H1 (cell line): ENCODE data around the gene IGSF9. TPM values are rescaled to one million over a fixed set of nuclear protein-coding genes. Genes with fewer than 3 reads are reported as not detected.

Experiments
- CTCF ChIA-PET: fragments of 300-600 bp; sonication (Branson Sonifier 250); formaldehyde crosslinking; loops from one replicate; lab custom pipeline; 2021; ENCODE audit not compliant: partially characterized antibody; lab: Charles Lee
- POLR2A ChIA-PET: fragments of 300-600 bp; sonication (Branson Sonifier 250); formaldehyde crosslinking; loops from one replicate; lab custom pipeline; 2021; ENCODE audit warnings: inconsistent platforms; ENCODE audit not compliant: partially characterized antibody; lab: Charles Lee
- DNase-seq, 2 experiments: peaks; one replicate each; pipeline versions ENCODE4 v3.0.0 to v3.0.0-alpha.2; 2010 to 2022; ENCODE audit warnings: low spot score in 2 of 2, low read depth in 1 of 2, mixed read lengths in 1 of 2
- FAIRE-seq: peaks from 2 replicates; lab custom pipeline; 2011; peaks lifted over from hg19 to GRCh38; lab: Jason Lieb, UNC
- H2AFZ ChIP-seq: 2 replicates; pipeline ENCODE4 v1.8.1; 2012; ENCODE audit warnings: low read length, inconsistent platforms
- H2AK5ac ChIP-seq: 2 replicates; pipeline ENCODE4 v1.6.1; 2013; ENCODE audit warnings: low read depth, low read length
- H2BK120ac ChIP-seq: replicated peaks from 2 replicates; pipeline ENCODE3; 2013; ENCODE audit warnings: low read depth, low read length, inconsistent platforms
- H2BK12ac ChIP-seq: 2 replicates; pipeline ENCODE4 v1.6.1; 2013; ENCODE audit warnings: low read depth, low read length
- H2BK15ac ChIP-seq: 2 replicates; pipeline ENCODE4 v1.6.1; 2013; ENCODE audit warnings: low read length
- H2BK20ac ChIP-seq: 2 replicates; pipeline ENCODE4 v1.6.1; 2013; ENCODE audit warnings: low read length
- H2BK5ac ChIP-seq: 2 replicates; pipeline ENCODE4 v1.6.1; 2013; ENCODE audit warnings: low read depth, low read length
- H3K14ac ChIP-seq: 2 replicates; pipeline ENCODE4 v1.6.1; 2013; ENCODE audit warnings: inconsistent platforms; ENCODE audit not compliant: insufficient read length
- H3K18ac ChIP-seq: 2 replicates; pipeline ENCODE4 v1.6.1; 2013; ENCODE audit warnings: low read length; ENCODE audit errors: extremely low read depth
- H3K23ac ChIP-seq: 2 replicates; pipeline ENCODE4 v1.6.1; 2013; ENCODE audit warnings: inconsistent platforms; ENCODE audit not compliant: insufficient read length
- H3K23me2 ChIP-seq: 2 replicates; pipeline ENCODE4 v1.6.1; 2013; ENCODE audit warnings: low read depth, low read length
- H3K27ac ChIP-seq: 2 replicates; pipeline ENCODE4 v1.6.1; 2011; ENCODE audit warnings: low read depth, low read length, inconsistent platforms
- H3K27me3 ChIP-seq, 4 experiments: replicated peaks in 1 of 4; 1 replicate in 1 of 4; 2 replicates in 3 of 4; pipeline versions ENCODE4 v1.6.1 to v1.8.1; 2011 to 2013; ENCODE audit warnings: low read length in 3 of 4, mild to moderate bottlenecking in 3 of 4, inconsistent platforms in 2 of 4, mixed read lengths in 2 of 4, moderate library complexity in 1 of 4; ENCODE audit not compliant: control insufficient read depth in 3 of 4, insufficient read depth in 3 of 4; ENCODE audit errors: extremely low read depth in 1 of 4
- H3K36me3 ChIP-seq, 4 experiments: 2 replicates each; pipeline versions ENCODE4 v1.6.1 to v1.8.1; 2011 to 2013; ENCODE audit warnings: mild to moderate bottlenecking in 4 of 4, low read length in 3 of 4, moderate library complexity in 2 of 4, control low read depth in 1 of 4, inconsistent platforms in 1 of 4; ENCODE audit not compliant: insufficient read depth in 4 of 4, control insufficient read depth in 2 of 4
- H3K4ac ChIP-seq: replicated peaks from 2 replicates; pipeline ENCODE3; 2013; ENCODE audit warnings: low read length, low read depth, mixed read lengths, inconsistent platforms; ENCODE audit not compliant: insufficient read length
- H3K4me1 ChIP-seq, 4 experiments: replicated peaks in 1 of 4; 1 replicate in 1 of 4; 2 replicates in 3 of 4; pipeline versions ENCODE4 v1.6.1 to v1.8.1; 2011 to 2013; ENCODE audit warnings: low read length in 3 of 4, inconsistent platforms in 2 of 4, mixed read lengths in 1 of 4; ENCODE audit not compliant: insufficient read depth in 4 of 4, control insufficient read depth in 3 of 4
- H3K4me2 ChIP-seq, 2 experiments: 2 replicates each; pipeline versions ENCODE4 v1.6.1 to v1.8.1; 2011 to 2013; ENCODE audit warnings: low read depth in 2 of 2, low read length in 2 of 2, control low read depth in 1 of 2, inconsistent platforms in 1 of 2, mild to moderate bottlenecking in 1 of 2; ENCODE audit not compliant: insufficient read depth in 1 of 2
- H3K4me3 ChIP-seq, 4 experiments: fragments of 200-600, 300-600 bp in 1 of 4; sonication (generic), shearing (Covaris generic), sonication (Bioruptor Twin) in 1 of 4; 2 replicates each; pipeline versions ENCODE4 v1.5.1 to v1.8.1; 2011 to 2016; ENCODE audit warnings: low read length in 4 of 4, low read depth in 3 of 4, control low read depth in 2 of 4, inconsistent platforms in 2 of 4, mild to moderate bottlenecking in 2 of 4, mixed read lengths in 1 of 4, moderate library complexity in 1 of 4; ENCODE audit not compliant: insufficient read depth in 2 of 4; ENCODE audit errors: extremely low read depth in 1 of 4
- H3K56ac ChIP-seq: replicated peaks from 2 replicates; pipeline ENCODE3; 2013; ENCODE audit warnings: low read depth, mild to moderate bottlenecking, mixed read lengths, low read length, inconsistent platforms; ENCODE audit not compliant: insufficient read length
- H3K79me1 ChIP-seq: 2 replicates; pipeline ENCODE4 v1.6.1; 2013; ENCODE audit warnings: low read depth, low read length, control low read depth
- H3K79me2 ChIP-seq, 2 experiments: 2 replicates each; pipeline versions ENCODE4 v1.6.1 to v1.8.1; 2012 to 2013; ENCODE audit warnings: low read length in 2 of 2, mild to moderate bottlenecking in 2 of 2, inconsistent platforms in 1 of 2; ENCODE audit not compliant: insufficient read depth in 2 of 2, control insufficient read depth in 1 of 2
- H3K9ac ChIP-seq, 4 experiments: replicated peaks in 1 of 4; 1 replicate in 1 of 4; 2 replicates in 3 of 4; pipeline versions ENCODE4 v1.6.1 to v1.8.1; 2011 to 2013; ENCODE audit warnings: low read depth in 3 of 4, low read length in 3 of 4, control low read depth in 2 of 4, mild to moderate bottlenecking in 2 of 4, moderate library complexity in 2 of 4, inconsistent platforms in 1 of 4; ENCODE audit errors: extremely low read depth in 1 of 4
- H3K9me3 ChIP-seq, 2 experiments: 2 replicates each; pipeline versions ENCODE4 v1.6.1 to v1.8.1; 2012 to 2013; ENCODE audit warnings: mild to moderate bottlenecking in 2 of 2, moderate library complexity in 2 of 2, control low read depth in 1 of 2, inconsistent platforms in 1 of 2, low read depth in 1 of 2, low read length in 1 of 2, mixed read lengths in 1 of 2; ENCODE audit not compliant: insufficient read depth in 2 of 2
- H4K20me1 ChIP-seq, 2 experiments: replicated peaks in 1 of 2; 2 replicates each; pipeline versions ENCODE3 to v1.8.1; 2011 to 2013; ENCODE audit warnings: inconsistent platforms in 2 of 2, low read length in 2 of 2, mild to moderate bottlenecking in 1 of 2; ENCODE audit not compliant: insufficient read depth in 2 of 2, control insufficient read depth in 1 of 2
- H4K5ac ChIP-seq: 2 replicates; pipeline ENCODE4 v1.6.1; 2013; ENCODE audit warnings: low read length, low read depth, mixed read lengths, inconsistent platforms; ENCODE audit not compliant: insufficient read length
- H4K8ac ChIP-seq: 2 replicates; pipeline ENCODE4 v1.8.0; 2013; ENCODE audit warnings: mild to moderate bottlenecking, moderate library complexity, low read length, inconsistent platforms; ENCODE audit not compliant: insufficient read depth; ENCODE audit errors: extremely low read depth
- H4K91ac ChIP-seq: replicated peaks from 2 replicates; pipeline ENCODE3; 2013; ENCODE audit warnings: low read length, mixed read lengths, inconsistent platforms; ENCODE audit not compliant: insufficient read length
- EZH2 ChIP-seq: fragments of 200-600 bp; sonication (generic); IDR thresholded peaks from 2 replicates; pipeline ENCODE4 v1.7.1; 2012; ENCODE audit warnings: low read depth, mild to moderate bottlenecking, moderate library complexity, low read length, inconsistent platforms; ENCODE audit not compliant: severe bottlenecking
- SIRT6 ChIP-seq: IDR thresholded peaks from one replicate; pipeline ENCODE4 v1.7.1; 2012; ENCODE audit warnings: low read length, inconsistent platforms
- TEAD4 ChIP-seq: IDR thresholded peaks from 2 replicates; pipeline ENCODE4 v1.6.1; 2012; ENCODE audit warnings: low read depth, low read length, inconsistent platforms, mixed read lengths
- WGBS, 2 experiments: shearing (Covaris generic) in 1 of 2; methylation state at CpG; one replicate each; pipeline versions ENCODE4 v1.1.6 to v1.1.7; 2013 to 2015; ENCODE audit warnings: low lambda C conversion rate in 2 of 2, mixed read lengths in 2 of 2, inconsistent platforms in 1 of 2, low coverage in 1 of 2, missing lambda C conversion rate in 1 of 2; ENCODE audit not compliant: insufficient replicate concordance in 2 of 2, insufficient coverage in 1 of 2, insufficient read length in 1 of 2; ENCODE audit errors: extremely low coverage in 1 of 2, missing lambda C conversion rate in 1 of 2; 5-methylcytosine and 5-hydroxymethylcytosine counted together
- polyA plus RNA-seq, 7 experiments: library from polyadenylated mRNA; depleted of rRNA in 3 of 7; stranded (reverse) in 5 of 7; unstranded in 2 of 7; fragments of >200 nt in 5 of 7; fragments of 200-250 nt in 2 of 7; gene quantifications; 1 replicate in 5 of 7; 2 replicates in 1 of 7; 4 replicates in 1 of 7; pipeline versions ENCODE4 v1.2.1 to v1.2.3, GENCODE V29; 2011 to 2013; ENCODE audit warnings: missing spikeins in 2 of 7, mixed read lengths in 2 of 7
- total RNA-seq: library from RNA; stranded (reverse); fragmentation: NEBNext Ultra II Directional; extraction: Animal tissue kit (Norgen Biotek cat#: 25700); gene quantifications from 2 replicates; pipeline ENCODE4 v1.2.1, GENCODE V29; 2021
- TF ChIP-seq, protein P1 (sequence below): IDR thresholded peaks from 2 replicates; pipeline ENCODE4 v1.6.1; 2012; ENCODE audit warnings: inconsistent platforms

IGSF9 gene
- total and polyA plus RNA-seq, 2 of the 8 experiments (the other 6 are each of a cell fraction or from before 2014, with no cell fraction given) = 10.9 to 28.1 TPM

GRCh38 chr1:159935305-159935704, 10.1 kb downstream of the IGSF9 start:
- POLR2A ChIA-PET = interaction anchor here (1.3 to 4.6 kb wide), 2 partner anchors 10 kb away, joined by 3 to 19 read pairs; partner anchors contain the start of genes IGSF9 and TAGLN2
- Histone ChIP-seq H2AFZ (no peak overlapping the region), H2BK5ac (no peak overlapping the region), H3K23me2 (no peaks in the 10 kb centered on the region), H3K18ac (no peak overlapping the region), H3K79me1 (no peaks in the 10 kb centered on the region), H4K8ac (no peak overlapping the region), H3K79me2 (no peaks in the 10 kb centered on the region), H2BK20ac (no peak overlapping the region), H3K4ac (no peak overlapping the region), H3K27ac (no peak overlapping the region), H3K9ac (no peak overlapping the region), H3K9me3 (no peaks in the 10 kb centered on the region), H3K56ac (no peak overlapping the region), H2BK120ac (no peak overlapping the region), H3K4me1 (peaks cover 0 to 12% (median 7%) of the 10 kb centered on the region in 4 experiments; a peak in 6 of 7 replicates), H3K14ac (no peak overlapping the region), H3K36me3 (peaks cover 3 to 21% (median 17%) of the 10 kb centered on the region in 4 experiments; a peak in 6 of 8 replicates), H2BK15ac (no peak overlapping the region), H4K5ac (no peak overlapping the region), H2BK12ac (no peak overlapping the region), H2AK5ac (no peak overlapping the region), H3K23ac (no peak overlapping the region), H3K27me3 (no peaks in the 10 kb centered on the region), H4K91ac (no peak overlapping the region), H4K20me1 (peaks cover 0 to 3% of the 10 kb centered on the region in 2 experiments), H3K4me3 (no peak overlapping the region), H3K4me2 (no peak overlapping the region)
- FAIRE-seq (no peak), DNase-seq (no peak)
- no peak for TF ChIP-seq TEAD4
- TF ChIP-seq, protein P1, sequence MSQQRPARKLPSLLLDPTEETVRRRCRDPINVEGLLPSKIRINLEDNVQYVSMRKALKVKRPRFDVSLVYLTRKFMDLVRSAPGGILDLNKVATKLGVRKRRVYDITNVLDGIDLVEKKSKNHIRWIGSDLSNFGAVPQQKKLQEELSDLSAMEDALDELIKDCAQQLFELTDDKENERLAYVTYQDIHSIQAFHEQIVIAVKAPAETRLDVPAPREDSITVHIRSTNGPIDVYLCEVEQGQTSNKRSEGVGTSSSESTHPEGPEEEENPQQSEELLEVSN = no peak
- no peak for TF ChIP-seq EZH2
- no peak for TF ChIP-seq SIRT6
- CTCF ChIA-PET = interaction anchor here (0.7 to 35.5 kb wide), 17 partner anchors 10 to 144 kb away, joined by 3 to 696 read pairs (median 8); partner anchors contain the start of genes FCRL6, IGSF9, SLAMF9 and TAGLN2
- WGBS, 2 experiments = 94% methylated on average over 11 of the region's 11 CpGs; no CpG with 5 or more reads in 1 of the 2 experiments
